Left cardiac atrium (tissue), 4 donors: ENCODE data around the gene ANAPC4. TPM values are rescaled to one million over a fixed set of nuclear protein-coding genes. Genes with fewer than 3 reads are reported as not detected.

Source experiments
- ATAC-seq, 2 donors: fragments of 200-7000 bp; cut with Tn5 transposase; one replicate each; pipeline ENCODE4 v1.9.1; 2020; ENCODE audit warnings: mild to moderate bottlenecking in 2 of 2, moderate library complexity in 2 of 2
- DNase-seq: peaks from one replicate; pipeline ENCODE4 v3.0.0-alpha.2; 2020
- intact Hi-C, 2 donors: fragments of 100-400 bp; cut with DNase I; formaldehyde crosslinking; loops; one replicate each; pipeline versions ENCODE4 v1.14.1 to v1.15.1; 2022 to 2023
- total RNA-seq, 2 donors: library from RNA; stranded (reverse); fragmentation: NEBNext Ultra II Directional; extraction: Animal tissue kit (Norgen Biotek cat#: 25700); gene quantifications; one replicate each; pipeline ENCODE4 v1.2.1, GENCODE V29; 2021
- donor health status: DM: no; HTN: yes; CAD: no.
- donor health status: DM: no; HTN: yes; CAD: no; lungs with severe emphysema.
- donor health status: DM: yes; HTN: yes; CAD: no.
- donor health status: Dilated cardiomyopathy.

Gene ANAPC4
- total RNA-seq, 2 donors from 2014 or later = 12.6 to 16.2 TPM

DNA sequence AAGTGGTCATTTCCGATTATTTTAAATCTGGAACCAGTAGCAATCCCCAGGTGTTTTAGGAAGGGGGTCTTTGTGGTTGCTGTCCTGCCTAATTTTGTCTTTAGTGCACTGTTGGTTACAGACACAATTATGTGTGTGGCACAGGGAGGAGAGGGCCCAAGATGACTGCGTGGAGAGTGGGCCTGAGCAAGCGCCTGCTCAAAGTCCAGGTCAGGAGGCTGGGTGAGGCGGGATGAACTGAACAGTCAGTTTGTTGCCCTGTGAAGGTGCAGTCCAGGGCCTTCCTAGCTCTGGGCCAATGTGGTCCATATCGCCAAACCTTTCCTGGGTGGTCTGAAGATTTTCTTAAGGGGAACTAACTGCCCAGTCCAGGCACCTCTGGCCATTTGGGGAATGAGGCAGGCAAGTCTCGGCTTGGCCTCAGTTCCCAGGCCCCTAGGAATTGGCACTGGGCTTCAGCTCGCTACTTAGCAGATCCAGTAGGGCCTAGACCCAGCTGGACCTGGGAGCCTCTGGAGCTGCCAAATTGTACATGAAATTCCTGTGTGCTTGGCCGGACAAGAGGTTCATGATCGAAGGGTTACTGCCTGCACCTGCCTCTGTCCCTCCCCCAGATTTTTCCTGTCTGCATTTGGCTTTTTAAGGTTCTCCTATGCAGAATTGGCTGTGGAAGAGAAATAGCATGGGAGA lies 47.6 kb downstream of the ANAPC4 start:
- peak; percentile 31 for DNase-seq
- ATAC-seq = peak; percentile 65 to 81
- intact Hi-C loops = no loop called here

DNA sequence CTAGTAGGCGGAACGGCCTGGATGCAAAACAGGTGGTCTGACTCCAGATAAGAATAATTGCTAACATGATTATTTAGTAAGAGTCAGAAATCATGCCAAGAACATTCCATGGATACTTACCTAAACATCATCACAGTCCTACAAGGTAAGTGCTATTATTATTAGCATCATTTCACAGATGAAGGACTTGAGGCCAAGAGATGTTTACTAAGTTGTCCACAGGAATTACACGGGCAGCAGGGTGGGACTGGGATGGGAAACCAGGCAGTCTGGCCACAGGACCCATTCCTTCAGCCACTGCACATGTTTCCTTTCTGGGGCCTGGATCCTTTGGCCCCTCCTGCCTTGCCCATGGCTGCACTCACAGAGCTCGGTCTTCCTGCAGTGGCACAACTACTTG lies 48.3 kb downstream of the ANAPC4 start:
- DNase-seq = no peak
- intact Hi-C loops = no loop called here
- peak in 1 of 2 donors; percentile 46 for ATAC-seq

- intact Hi-C loops = no loop called here
- DNase-seq = no peak
- no peak for ATAC-seq
These were observed 50.8 kb downstream of the ANAPC4 start for GRCh38 chr4:25427871-25428270.

- no peak for ATAC-seq
- DNase-seq = no peak
- intact Hi-C loops = no loop called here
These were observed 53.6 kb downstream of the ANAPC4 start for GRCh38 chr4:25430630-25431029.

GRCh38 chr4:25433966-25434827 lies 57.1 kb downstream of the ANAPC4 start:
- DNase-seq = no peak
- intact Hi-C loops = no loop called here

GRCh38 chr4:25437926-25438325 lies 60.9 kb downstream of the ANAPC4 start:
- intact Hi-C loops = no loop called here
- ATAC-seq (no peak), DNase-seq (no peak)

More at GRCh38 chr4:25433966-25434827, 57.1 kb downstream of the ANAPC4 start:
- ATAC-seq = no peak

DNA sequence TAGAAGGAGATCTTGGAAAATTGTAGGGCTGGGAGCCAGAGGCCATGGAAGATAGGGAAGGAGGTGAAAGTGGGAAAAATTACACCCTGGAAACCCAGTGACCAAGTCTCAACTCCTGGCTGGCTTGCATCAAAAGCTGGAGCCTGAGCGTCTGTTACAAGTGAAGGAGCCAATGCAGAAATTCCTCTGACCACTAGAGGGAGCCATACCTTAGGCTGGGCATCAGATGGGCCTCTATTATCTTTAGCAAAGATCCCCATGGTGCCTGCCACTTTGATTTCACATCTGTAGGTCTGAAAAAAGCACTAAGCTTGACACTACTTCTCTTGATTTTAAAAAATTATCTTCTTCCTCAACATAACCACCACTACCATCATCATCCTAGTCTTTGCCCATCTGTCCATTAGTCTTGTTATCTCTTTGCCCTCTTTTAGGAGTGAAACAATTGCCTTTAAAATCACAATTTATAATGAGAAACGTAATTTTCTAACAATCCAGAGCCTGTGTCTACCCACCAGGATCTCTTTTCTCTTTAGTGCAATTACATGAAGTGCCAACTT lies 62.9 kb downstream of the ANAPC4 start:
- intact Hi-C loops = loop anchor here (1.0 to 5.0 kb wide), 2 partner anchors 327 to 328 kb away; no protein-coding TSS in a partner anchor
- peak; percentile 33 for DNase-seq
- ATAC-seq = peak; percentile 73 to 74

DNA sequence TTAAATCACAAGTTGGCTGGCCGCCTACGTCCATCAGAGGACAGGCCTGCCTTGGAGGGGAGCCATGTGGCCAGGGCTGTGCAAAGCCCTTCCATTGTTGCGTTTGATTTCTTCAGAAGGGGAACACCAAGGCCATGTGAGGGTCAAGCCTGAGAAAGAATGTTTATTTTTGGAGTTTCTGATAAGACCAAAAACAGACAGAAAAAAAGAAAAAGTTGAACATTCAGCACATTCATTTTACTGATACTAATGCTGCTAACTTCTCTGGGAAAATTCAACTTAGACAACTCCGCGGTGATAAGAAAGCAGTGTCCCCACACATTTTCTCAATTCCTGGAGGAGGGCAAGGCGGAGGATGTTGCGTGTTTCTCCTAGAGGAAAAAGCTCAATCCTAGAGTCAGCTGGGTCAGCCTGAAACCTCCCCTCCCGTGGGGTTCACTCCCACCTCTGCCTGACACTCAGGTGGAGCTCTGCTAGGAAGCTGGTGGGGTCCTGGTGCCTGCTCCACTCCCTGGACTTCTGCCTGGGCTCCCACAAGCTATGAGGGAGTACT lies 63.5 kb downstream of the ANAPC4 start:
- peak; percentile 84 for DNase-seq
- intact Hi-C loops = loop anchor here (1.0 to 5.0 kb wide), 2 partner anchors 327 to 328 kb away; no protein-coding TSS in a partner anchor

DNA sequence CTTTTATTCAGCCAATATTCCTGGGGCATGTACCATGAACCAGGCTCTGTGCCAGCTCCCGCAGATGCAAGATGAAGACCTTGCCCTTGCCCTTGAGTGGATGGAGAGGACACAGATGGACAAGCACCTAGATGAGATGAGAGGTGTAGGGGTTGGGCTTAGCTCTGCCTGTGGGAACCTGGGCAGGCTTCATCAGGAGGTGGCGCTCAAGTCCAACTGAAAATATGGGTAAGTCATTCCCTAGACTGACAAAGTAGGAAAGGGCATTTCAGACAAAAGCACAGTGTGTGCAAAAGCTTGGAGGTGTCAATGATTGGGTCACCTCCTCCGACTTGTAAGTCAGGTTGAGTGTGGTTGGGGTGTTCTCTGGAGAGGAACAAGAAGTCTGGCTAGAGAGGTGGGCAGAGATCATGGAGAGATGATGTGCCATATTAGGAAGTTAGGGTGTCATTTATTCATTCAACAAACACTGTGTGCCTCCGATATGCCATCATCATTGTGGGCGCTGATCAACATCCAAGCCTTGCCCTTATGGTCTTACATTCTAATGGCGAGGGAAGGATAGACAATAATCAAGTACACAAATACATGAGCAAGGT lies 64.6 kb downstream of the ANAPC4 start:
- ATAC-seq = peak; percentile 69 to 89
- intact Hi-C loops = loop anchor here in 1 of 2 donors (5.0 kb wide), 1 partner anchor 326 kb away; no protein-coding TSS in a partner anchor

More for the DNA sequence above, 63.5 kb downstream of the ANAPC4 start:
- ATAC-seq = peak; percentile 80 to 86

GRCh38 chr4:25442863-25443307 lies 65.8 kb downstream of the ANAPC4 start:
- intact Hi-C loops = loop anchor here in 1 of 2 donors (5.0 kb wide), 1 partner anchor 324 kb away; no protein-coding TSS in a partner anchor
- no peak for ATAC-seq
- no peak for DNase-seq

More for the DNA sequence above, 64.6 kb downstream of the ANAPC4 start:
- peak; percentile 51 for DNase-seq

GRCh38 chr4:25443851-25444250 lies 66.8 kb downstream of the ANAPC4 start:
- intact Hi-C loops = loop anchor here in 1 of 2 donors (5.0 kb wide), 1 partner anchor 323 kb away; no protein-coding TSS in a partner anchor
- no peak for DNase-seq
- no peak for ATAC-seq

- DNase-seq (no peak), ATAC-seq (no peak)
- intact Hi-C loops = no loop called here
These were observed 69.5 kb downstream of the ANAPC4 start for GRCh38 chr4:25446611-25447010.

DNA sequence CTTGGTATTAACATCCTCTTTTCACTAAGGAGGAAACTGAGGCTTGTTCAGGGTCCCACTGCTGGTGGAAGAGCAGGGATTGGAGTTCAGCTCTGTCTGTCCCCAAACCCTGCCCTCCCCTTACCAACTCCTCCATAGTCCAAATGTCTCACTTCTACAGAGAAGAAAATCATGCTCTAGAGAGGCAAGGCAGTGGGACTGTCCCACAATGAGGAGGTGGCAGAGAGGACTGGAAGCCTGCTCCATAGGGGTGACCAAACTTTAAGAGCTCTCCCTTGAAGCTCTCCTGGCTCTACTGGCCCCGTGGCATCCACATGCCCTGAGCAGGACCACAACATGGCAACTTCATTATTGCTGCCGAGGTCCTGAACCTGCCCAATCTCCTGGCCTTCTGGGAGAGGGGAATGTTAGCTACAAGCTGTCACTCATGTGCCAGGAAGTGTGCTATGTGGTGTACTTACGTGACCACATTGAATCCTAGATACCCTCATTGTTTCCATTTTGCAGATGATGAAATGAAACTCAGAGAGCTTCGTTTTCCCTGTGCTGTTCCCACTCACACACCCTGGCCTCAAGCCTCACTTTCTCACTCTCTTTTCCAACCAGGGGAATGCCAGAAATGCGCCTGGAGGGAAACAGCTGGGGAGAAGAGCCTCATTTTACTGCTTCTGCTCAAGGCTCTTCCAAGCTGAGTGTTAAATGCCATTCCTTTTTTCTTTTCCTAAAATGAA lies 71.5 kb downstream of the ANAPC4 start:
- intact Hi-C loops = no loop called here
- DNase-seq = no peak

DNA sequence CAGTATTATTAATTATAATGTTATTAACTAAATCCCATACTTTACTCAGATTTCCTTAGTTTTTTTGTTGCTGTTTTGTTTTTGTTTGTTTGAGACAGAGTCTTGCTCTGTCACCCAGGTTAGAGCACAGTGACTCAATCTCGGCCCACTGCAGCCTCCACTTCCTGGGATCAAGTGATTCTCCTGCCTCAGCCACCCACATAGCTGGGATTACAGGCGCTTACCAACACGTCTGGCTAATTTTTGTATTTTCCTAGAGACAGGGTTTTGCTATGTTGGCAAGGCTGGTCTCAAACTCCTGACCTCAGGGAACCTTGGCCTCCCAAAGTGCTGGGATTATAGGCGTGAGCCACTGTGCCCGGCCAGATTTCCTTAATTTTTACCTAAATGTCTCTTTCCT lies 72.2 kb downstream of the ANAPC4 start:
- intact Hi-C loops = no loop called here
- no peak for ATAC-seq
- DNase-seq = no peak

More for the DNA sequence above, 71.5 kb downstream of the ANAPC4 start:
- peak in 1 of 2 donors; percentile 23 for ATAC-seq

DNA sequence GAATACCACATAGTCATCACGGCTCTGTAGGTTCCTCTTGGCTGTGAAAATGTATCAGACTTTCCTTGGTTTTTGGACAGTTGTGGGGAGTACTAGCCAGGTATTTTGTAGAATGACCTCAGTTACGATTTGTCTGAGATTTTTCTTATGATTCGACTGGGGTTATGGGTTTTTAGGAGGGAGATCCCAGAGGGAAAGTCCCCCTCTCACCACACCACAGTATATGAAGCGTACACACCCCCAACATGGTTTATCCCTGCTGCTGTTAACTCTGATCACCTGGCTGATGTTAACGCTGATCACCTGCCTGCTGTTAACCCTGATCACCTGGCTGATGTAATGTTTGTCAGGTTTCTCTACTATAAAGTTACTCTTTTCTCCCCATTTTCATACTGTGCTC lies 72.6 kb downstream of the ANAPC4 start:
- intact Hi-C loops = no loop called here
- ATAC-seq (no peak), DNase-seq (no peak)

GRCh38 chr4:25450491-25450901 lies 73.4 kb downstream of the ANAPC4 start:
- ATAC-seq = no peak
- intact Hi-C loops = no loop called here
- no peak for DNase-seq

DNA sequence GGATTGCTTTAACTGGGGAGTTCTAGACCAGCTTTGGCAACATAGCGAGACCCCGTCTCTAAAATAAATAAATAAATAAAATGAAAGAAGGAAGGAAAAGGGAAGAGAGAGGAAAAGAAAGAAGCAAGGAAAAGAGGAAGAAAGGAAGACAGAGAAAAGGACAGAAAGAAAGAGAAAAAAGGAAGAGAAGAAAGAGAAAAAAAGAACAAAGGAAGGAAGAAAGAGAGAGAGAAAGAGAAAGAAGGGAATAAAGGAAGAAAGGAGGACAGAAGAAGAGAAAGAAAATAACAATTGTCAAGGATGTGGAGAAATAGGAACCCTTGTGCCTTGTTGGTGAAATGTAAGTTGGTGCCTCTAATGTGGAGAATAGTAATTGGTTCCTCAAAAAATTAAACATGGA lies 74.6 kb downstream of the ANAPC4 start:
- intact Hi-C loops = no loop called here
- no peak for ATAC-seq
- DNase-seq = no peak

GRCh38 chr4:25452081-25452480 lies 75.0 kb downstream of the ANAPC4 start:
- no peak for DNase-seq
- no peak for ATAC-seq
- intact Hi-C loops = no loop called here
